Neural crest cell (in vitro differentiated cells): ENCODE data around the gene STXBP3. TPM values are rescaled to one million over a fixed set of nuclear protein-coding genes. Genes with fewer than 3 reads are reported as not detected.

Source experiments
- DNase-seq: peaks from one replicate; pipeline ENCODE4 v3.0.0; 2021; ENCODE audit warnings: low read depth, mixed read lengths, low spot score
- H3K27ac Mint-ChIP-seq: one replicate; pipeline ENCODE4 v1.8.0; 2021; ENCODE audit warnings: mild to moderate bottlenecking, mixed read lengths; ENCODE audit not compliant: unreplicated experiment
- H3K27me3 Mint-ChIP-seq: 2 replicates; pipeline ENCODE4 v1.8.0; 2021; ENCODE audit warnings: low read depth, mild to moderate bottlenecking, mixed read lengths
- H3K36me3 Mint-ChIP-seq: 2 replicates; pipeline ENCODE4 v1.8.0; 2021; ENCODE audit warnings: low read depth, mild to moderate bottlenecking, mixed read lengths
- H3K4me1 Mint-ChIP-seq: 2 replicates; pipeline ENCODE4 v1.8.0; 2021; ENCODE audit warnings: mixed read lengths
- H3K4me3 Mint-ChIP-seq: one replicate; pipeline ENCODE4 v1.8.0; 2021; ENCODE audit warnings: mild to moderate bottlenecking, mixed read lengths
- H3K9me3 Mint-ChIP-seq: 2 replicates; pipeline ENCODE4 v1.8.0; 2021; ENCODE audit warnings: mixed read lengths
- CTCF ChIP-seq: fragments of 200-600 bp; sonication (generic); conservative IDR thresholded peaks from 2 replicates; pipeline ENCODE4 v1.5.0; 2021; ENCODE audit warnings: antibody characterized with exemption, mild to moderate bottlenecking
- total RNA-seq: library from RNA; stranded (reverse); gene quantifications from 2 replicates; pipeline ENCODE4 v1.2.1, GENCODE V29; 2021

The STXBP3 gene
- total RNA-seq, 1 donor from 2014 or later, result 32.2 TPM

GRCh38 chr1:108811611-108812010, 65.1 kb downstream of the STXBP3 start:
- DNase-seq, result no peak
- Mint-ChIP-seq H3K27me3 (no peaks in the 10 kb centered on the region), H3K27ac (no peak overlapping the region), H3K36me3 (peaks cover 6% of the 10 kb centered on the region), H3K4me1 (peaks cover 32% of the 10 kb centered on the region), H3K9me3 (no peaks in the 10 kb centered on the region), H3K4me3 (no peak overlapping the region)
- no peak for TF ChIP-seq CTCF

- DNase-seq, result no peak
- no peak overlapping the region for H3K27ac Mint-ChIP-seq
Measured at GRCh38 chr1:108813326-108813725, 66.9 kb downstream of the STXBP3 start.

GRCh38 chr1:108814343-108815125, 68.1 kb downstream of the STXBP3 start:
- no peak for DNase-seq
- H3K27me3 Mint-ChIP-seq, result no peaks in the 10 kb centered on the region
- H3K4me3 Mint-ChIP-seq, result peak overlapping the region; percentile 31
- H3K9me3 Mint-ChIP-seq, result peaks cover 2% of the 10 kb centered on the region
- no peak for TF ChIP-seq CTCF
- peaks cover 2% of the 10 kb centered on the region for H3K36me3 Mint-ChIP-seq
- H3K4me1 Mint-ChIP-seq, result peaks cover 44% of the 10 kb centered on the region
- H3K27ac Mint-ChIP-seq, result peak overlapping the region; percentile 60

More at GRCh38 chr1:108813326-108813725, 66.9 kb downstream of the STXBP3 start:
- H3K4me1 Mint-ChIP-seq, result peaks cover 44% of the 10 kb centered on the region
- TF ChIP-seq CTCF, result no peak
- peaks cover 2% of the 10 kb centered on the region for H3K9me3 Mint-ChIP-seq
- no peak overlapping the region for H3K4me3 Mint-ChIP-seq
- H3K36me3 Mint-ChIP-seq, result peaks cover 4% of the 10 kb centered on the region
- no peaks in the 10 kb centered on the region for H3K27me3 Mint-ChIP-seq

DNA sequence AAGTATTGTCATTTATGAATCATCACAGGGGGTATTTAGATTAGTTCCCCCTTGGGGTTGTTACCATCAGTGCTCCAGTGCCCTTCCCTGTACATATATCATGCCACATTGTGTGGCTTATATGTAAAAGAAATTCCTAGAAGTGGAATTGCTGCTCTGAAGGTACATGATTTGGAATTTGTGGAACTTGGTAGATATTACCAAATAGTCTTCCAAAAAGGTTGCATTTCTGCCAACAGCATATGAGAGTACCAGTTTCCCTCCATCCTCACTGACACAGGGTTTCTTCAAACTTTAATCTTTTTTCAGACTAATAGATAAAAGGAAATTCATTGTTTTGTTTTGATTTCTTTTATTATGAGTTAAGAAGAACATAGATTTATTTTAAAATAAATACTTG, 69.1 kb downstream of the STXBP3 start:
- Mint-ChIP-seq H3K4me3 (peak overlapping the region; percentile 3), H3K36me3 (peaks cover 2% of the 10 kb centered on the region), H3K9me3 (peaks cover 2% of the 10 kb centered on the region), H3K4me1 (peaks cover 47% of the 10 kb centered on the region), H3K27me3 (no peaks in the 10 kb centered on the region), H3K27ac (peak overlapping the region; percentile 89)
- TF ChIP-seq CTCF, result no peak
- DNase-seq, result no peak

DNA sequence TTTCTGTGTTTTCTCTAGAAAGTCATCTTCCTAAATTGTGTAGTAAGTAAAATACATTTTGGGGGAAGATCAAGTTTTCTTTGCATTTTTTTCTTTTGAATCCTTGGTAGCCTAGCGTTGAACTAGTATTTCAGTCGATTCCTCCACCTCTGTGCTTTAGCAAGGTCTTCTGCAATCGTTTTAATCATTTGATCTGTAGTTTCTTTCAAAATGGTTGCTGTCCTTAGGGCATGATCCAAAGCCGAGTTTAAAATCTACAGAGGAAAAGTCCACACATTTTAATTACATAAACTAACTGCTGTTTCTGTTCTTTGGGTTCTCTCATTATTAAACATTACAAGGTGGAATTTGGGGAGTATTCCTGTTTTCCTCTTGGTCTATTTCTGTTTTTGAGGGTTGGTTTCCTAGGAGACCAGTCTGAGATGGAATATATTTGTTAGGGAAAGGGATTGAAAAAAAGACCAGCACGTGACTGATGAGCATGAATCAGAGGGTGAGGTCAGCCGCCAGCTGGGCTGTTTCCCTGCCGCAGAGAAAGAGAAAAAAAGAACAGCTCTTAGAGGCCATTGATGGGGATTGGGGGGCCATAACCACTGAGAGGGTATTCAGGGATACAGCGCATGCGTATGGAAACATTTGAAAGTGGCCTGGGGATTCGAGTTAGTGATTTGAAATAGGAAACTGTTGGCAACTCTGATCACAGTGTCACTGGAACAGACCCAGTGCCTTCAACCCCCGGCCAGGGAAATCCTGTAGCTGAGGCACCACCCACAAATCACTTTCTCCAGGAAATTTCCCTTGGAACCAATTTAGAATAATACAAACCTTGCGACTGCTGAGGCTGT, 69.8 kb downstream of the STXBP3 start:
- TF ChIP-seq CTCF, result no peak
- peaks cover 2% of the 10 kb centered on the region for H3K36me3 Mint-ChIP-seq
- peaks cover 2% of the 10 kb centered on the region for H3K9me3 Mint-ChIP-seq
- peak overlapping the region; percentile 73 for H3K4me3 Mint-ChIP-seq
- peak overlapping the region; percentile 98 for H3K27ac Mint-ChIP-seq
- peaks cover 47% of the 10 kb centered on the region for H3K4me1 Mint-ChIP-seq
- peak; percentile 63 for DNase-seq
- H3K27me3 Mint-ChIP-seq, result no peaks in the 10 kb centered on the region
